Renal pelvis (tissue), 4 donors: ENCODE data around the gene MIX23. TPM values are rescaled to one million over a fixed set of nuclear protein-coding genes. Genes with fewer than 3 reads are reported as not detected.
A peak's percentile ranks its signal among the peaks of the same experiment; 100 is the strongest.

Source experiments
- DNase-seq: peaks from one replicate; pipeline ENCODE4 v3.0.0-alpha.2; 2013
- polyA plus RNA-seq, 3 donors: library from polyadenylated mRNA; unstranded; fragments of 120-200 nt; gene quantifications; one replicate each; pipeline ENCODE4 v1.2.1, GENCODE V29; 2013; ENCODE audit not compliant: insufficient read length in 3 of 3

The MIX23 gene
- polyA plus RNA-seq, 3 donors: 48.3 to 55.4 (median 55.4) TPM

- no peak for DNase-seq
These were observed 25.0 kb downstream of the MIX23 start for GRCh38 chr3:122357828-122358702.

DNA sequence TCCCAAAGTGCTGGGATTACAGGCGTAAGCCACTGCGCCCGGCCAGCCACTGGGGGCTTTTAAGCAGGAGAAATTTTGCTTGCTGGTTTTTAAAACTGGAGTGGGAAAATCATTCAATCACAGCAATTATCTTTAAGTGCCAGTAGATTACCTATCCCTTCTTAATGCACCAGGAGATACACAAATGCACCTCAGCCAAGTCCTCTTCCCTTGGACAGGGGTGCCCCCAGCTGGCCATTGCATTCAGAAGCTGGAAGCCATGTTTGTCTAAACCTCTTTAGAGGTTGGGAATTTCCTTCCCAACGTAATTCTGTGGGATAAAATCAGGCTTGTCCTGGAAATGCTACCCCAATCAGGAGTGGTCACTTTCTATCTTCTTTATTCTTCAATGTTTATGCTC lies 26.6 kb downstream of the MIX23 start:
- peak; percentile 7 for DNase-seq

DNA sequence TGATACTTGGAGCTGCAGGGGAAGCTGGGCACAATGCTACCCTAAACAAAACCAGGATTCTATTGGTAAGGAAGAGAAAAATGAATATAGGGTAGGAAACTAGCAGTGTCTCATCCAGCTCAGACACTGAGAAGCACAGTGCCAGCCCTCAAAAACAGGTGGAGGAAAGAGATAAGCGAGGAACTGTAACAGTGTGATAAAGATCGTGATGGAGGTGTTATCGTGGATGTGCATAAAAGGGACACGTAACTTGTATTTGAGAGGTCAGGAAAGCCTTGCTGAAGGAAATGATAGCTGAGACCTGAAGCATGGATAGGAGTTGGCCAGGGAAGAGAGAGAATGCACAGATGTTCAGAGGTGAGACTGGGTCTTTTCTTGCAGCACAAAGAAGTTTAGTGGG lies 27.4 kb downstream of the MIX23 start:
- no peak for DNase-seq

DNA sequence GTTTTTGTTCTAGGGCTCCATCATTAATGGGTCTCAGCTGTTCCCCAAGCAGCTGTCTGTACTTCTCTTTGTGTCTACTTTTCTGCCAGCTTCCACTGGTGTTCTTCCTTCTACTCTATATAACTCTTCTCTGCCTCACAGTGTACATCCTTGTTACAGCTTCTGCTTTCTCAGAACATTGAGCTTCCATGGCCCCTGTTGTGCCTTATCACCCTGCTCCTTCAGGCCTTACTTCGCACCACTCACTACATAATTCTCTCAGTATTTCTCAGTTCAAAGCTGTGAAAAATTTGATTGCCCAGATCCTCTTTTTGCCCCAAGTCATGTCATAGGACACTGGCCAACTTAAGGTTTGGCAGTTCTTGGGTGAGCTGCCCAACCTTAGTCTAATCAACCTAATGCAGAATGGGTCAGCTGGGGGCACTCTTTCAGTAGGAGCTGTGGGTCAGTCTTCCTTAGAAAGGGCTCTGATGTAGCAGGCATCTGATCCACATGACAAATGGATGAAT lies 29.1 kb downstream of the MIX23 start:
- no peak for DNase-seq

DNA sequence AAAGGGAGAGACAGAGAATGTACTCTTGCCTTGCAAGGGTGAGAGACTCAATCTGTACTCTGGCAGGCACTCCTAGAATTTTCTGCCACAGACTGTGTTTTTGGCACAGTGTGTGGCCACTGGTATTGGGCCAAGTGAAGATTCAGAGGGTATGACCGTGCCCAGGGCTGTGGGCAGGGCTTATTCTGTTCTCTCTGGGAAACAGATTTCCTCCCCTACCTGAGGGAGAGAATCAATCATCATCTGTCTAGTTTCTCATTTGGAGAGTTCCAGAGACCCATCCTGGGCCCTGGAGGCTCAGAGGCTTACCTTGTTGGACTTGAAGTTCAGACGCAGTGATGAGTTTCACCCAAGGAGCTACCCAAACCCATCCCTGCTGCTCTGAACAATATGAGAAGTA lies 29.8 kb downstream of the MIX23 start:
- DNase-seq: no peak

GRCh38 chr3:122351612-122352011 lies 31.4 kb downstream of the MIX23 start:
- no peak for DNase-seq

- no peak for DNase-seq
These were observed 32.1 kb downstream of the MIX23 start for GRCh38 chr3:122350814-122351418.

- no peak for DNase-seq
These were observed 33.9 kb downstream of the MIX23 start for GRCh38 chr3:122349171-122349570.

GRCh38 chr3:122343654-122344053 lies 39.4 kb downstream of the MIX23 start:
- DNase-seq: no peak

- DNase-seq: no peak
These were observed 40.2 kb downstream of the MIX23 start for GRCh38 chr3:122342803-122343202.

DNA sequence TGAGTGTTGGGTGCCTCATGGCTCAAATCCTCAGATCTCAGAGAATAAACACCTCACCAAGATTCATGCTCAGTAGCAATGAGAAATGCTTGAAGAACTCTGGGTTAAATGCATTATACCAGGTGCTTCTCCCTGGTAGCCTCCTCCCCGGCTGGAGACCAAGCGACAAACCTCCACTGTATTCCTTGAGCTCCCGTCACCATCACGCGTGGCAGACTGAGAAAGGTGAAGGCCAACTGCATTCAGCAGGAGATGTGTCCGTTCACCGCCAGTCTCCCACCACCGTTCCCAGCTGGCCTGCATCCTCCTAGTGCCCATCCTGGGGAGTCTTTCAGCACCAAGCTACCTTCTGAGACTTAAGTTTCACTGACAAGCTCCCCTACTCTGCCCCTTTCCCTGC lies 50.5 kb downstream of the MIX23 start:
- no peak for DNase-seq

GRCh38 chr3:122331886-122332285 lies 51.1 kb downstream of the MIX23 start:
- DNase-seq: no peak

DNA sequence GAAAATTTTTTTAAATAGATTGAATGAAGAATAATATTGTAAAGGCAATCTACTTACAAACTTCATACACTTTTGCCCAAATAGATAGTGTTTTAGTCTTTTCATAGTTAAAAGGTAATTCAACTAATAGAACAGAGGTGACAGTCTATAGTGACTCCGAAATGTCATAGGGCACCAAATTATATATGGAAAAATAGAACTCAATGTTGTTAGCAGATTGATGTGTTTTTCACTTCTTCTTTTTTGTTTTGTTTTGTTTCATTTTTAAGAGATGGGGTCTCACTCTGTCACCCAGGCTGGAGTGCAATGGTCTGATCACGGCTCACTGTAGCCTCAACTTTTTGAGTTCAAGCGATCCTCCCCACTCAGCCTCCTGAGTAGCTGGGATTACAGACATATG lies 57.3 kb downstream of the MIX23 start:
- no peak for DNase-seq

- DNase-seq: no peak
These were observed 58.1 kb downstream of the MIX23 start, which contains the start of gene CSTA for GRCh38 chr3:122324871-122325323. Gene CSTA (plus strand): TSS chr3:122325248. CDS start chr3:122325293, 45 bp downstream.

- no peak for DNase-seq
These were observed 60.6 kb downstream of the MIX23 start for GRCh38 chr3:122322095-122323075.

- DNase-seq: no peak
These were observed 64.4 kb downstream of the MIX23 start for GRCh38 chr3:122318620-122319019.

DNA sequence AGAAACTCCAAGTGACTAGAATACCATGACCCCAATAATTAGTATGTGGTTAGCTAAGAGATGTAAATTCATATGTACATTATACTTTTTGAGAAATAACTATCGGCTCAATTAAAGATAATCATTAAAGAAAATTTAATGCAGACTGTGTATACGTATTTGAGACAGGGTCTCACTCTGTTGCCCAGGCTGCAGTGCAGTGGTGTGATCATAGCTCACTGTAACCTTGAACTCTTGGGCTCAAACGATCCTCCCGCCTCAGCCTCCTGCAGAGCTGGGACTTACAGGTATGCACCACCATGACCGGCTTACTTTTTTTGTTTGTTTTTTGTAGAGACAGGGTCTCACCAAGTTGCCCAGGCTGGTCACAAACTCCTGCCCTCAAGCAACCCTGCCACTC lies 66.7 kb downstream of the MIX23 start:
- DNase-seq: no peak

GRCh38 chr3:122315619-122316018 lies 67.4 kb downstream of the MIX23 start:
- no peak for DNase-seq

DNA sequence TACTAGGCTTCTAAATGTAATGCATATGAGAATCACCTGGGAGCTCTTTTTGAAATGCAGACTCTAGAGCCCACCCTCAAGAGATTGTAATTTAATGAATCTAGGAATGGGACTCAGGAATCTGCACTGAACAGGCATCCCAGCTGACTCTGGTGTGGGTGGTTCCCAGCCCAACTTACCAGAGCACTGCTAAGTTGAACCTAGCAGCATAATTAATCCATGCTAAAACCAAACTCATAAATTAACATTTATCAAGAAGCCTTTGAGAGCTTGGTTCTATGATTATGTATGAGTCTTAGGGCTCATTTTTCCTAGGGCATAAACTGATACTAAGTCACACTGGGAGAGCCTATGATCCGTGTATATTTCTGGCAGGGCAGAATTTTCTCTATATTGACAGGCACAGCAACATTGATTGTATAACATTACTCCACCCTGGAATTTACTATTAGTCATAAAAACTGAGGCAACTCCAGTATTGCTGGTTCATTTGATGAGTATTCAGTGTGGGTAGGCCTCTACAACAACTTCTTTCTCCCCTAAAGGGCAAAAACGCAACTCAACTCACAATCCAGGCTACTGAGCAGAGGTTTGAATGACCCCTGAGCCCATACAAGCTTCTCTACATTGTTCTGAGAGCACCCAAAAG lies 68.7 kb downstream of the MIX23 start:
- DNase-seq: no peak

DNA sequence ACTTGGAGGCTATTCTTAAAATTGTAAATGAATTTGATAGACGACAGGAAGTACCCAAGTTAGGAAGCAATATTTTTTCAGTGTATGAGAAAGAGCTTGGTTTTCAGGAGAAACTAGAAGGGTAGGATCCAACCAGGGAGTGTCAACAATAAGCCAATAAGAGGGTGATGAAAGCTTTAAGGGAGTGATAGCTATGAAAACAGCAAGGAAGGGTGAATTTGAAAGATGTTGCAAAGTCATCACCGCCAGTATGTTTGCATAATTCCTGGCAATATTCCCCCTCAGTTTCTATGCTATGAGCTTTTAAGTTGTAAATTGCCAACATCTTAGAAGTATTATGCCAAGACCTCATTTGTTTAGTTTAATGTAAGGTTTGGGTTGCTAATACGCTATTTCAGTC lies 69.8 kb downstream of the MIX23 start:
- no peak for DNase-seq

GRCh38 chr3:122312826-122313225 lies 70.2 kb downstream of the MIX23 start:
- no peak for DNase-seq
